ENCODE measurements around the gene TEN1. TPM values are rescaled to one million over a fixed set of nuclear protein-coding genes. Genes with fewer than 3 reads are reported as not detected.

TEN1 gene
- total and polyA plus RNA-seq, 2 of the 13 experiments (the other 11 are each of a cell fraction or from before 2014, with no cell fraction given): 18.0 to 21.3 TPM

- peak; percentile 42; the same call in 1 of the 2 replicates for TF ChIP-seq ZNF609 (CRISPR knock-in tag; IDR thresholded peaks at IDR 0.05; ENCODE audit: borderline replicate concordance)
- no peak for TF ChIP-seq MBD4 (IDR thresholded peaks at IDR 0.05; ENCODE audit: borderline replicate concordance, low read length)
- TF ChIP-seq ZNF296 (CRISPR knock-in tag; conservative IDR thresholded peaks at IDR 0.05): 0 out of 2 replicates have a peak, but pooled peaks have one; percentile 11
- no peak for TF ChIP-seq E2F2 (CRISPR knock-in tag; IDR thresholded peaks at IDR 0.05; ENCODE audit: borderline replicate concordance)
- peak; percentile 57; the same call in 1 of the 2 replicates for TF ChIP-seq ZNF543 (CRISPR knock-in tag; IDR thresholded peaks at IDR 0.05)
- peak; percentile 38; the same call in 1 of the 2 replicates for TF ChIP-seq AKAP8 (CRISPR knock-in tag; IDR thresholded peaks at IDR 0.05)
- no peak for TF ChIP-seq ATF7 (IDR thresholded peaks at IDR 0.05)
- peak; percentile 59; the same call in 1 of the 2 replicates for TF ChIP-seq ATF7 (CRISPR knock-in tag; IDR thresholded peaks at IDR 0.05)
- TF ChIP-seq NFKB2 (CRISPR knock-in tag; IDR thresholded peaks at IDR 0.05; ENCODE audit: borderline replicate concordance): peak; percentile 65; the same call in 1 of the 2 replicates
- TF ChIP-seq PHF8 (CRISPR knock-in tag; IDR thresholded peaks at IDR 0.05): peak; percentile 76; the same call in 1 of the 2 replicates
- peak; percentile 66 for TF ChIP-seq ZNF605 (CRISPR knock-in tag; IDR thresholded peaks at IDR 0.05)
- 0 out of 2 replicates have a peak, but pooled peaks have one; percentile 31 for TF ChIP-seq LCORL (IDR thresholded peaks at IDR 0.05)
- no peak; the same call in none of the 2 replicates for TF ChIP-seq LCORL (CRISPR knock-in tag; IDR thresholded peaks at IDR 0.05)
- TF ChIP-seq SAFB2 (CRISPR knock-in tag; IDR thresholded peaks at IDR 0.05; ENCODE audit: borderline replicate concordance, low read depth): 0 out of 2 replicates have a peak, but pooled peaks have one; percentile 17
- TF ChIP-seq ZMYM4 (CRISPR knock-in tag; IDR thresholded peaks at IDR 0.05): 0 out of 2 replicates have a peak, but pooled peaks have one; percentile 19
- no peak; the same call in 1 of the 2 replicates for TF ChIP-seq ZNF160 (CRISPR knock-in tag; IDR thresholded peaks at IDR 0.05)
- TF ChIP-seq ZNF547 (CRISPR knock-in tag; IDR thresholded peaks at IDR 0.05): peak; percentile 31
- TF ChIP-seq ZNF563 (CRISPR knock-in tag; IDR thresholded peaks at IDR 0.05): peak; percentile 82; the same call in 1 of the 2 replicates
- peak; percentile 10; the same call in 1 of the 2 replicates for TF ChIP-seq THRA (CRISPR knock-in tag; IDR thresholded peaks at IDR 0.05; ENCODE audit: borderline replicate concordance)
- 0 out of 2 replicates have a peak, but pooled peaks have one; percentile 35 for TF ChIP-seq AHR (CRISPR knock-in tag; IDR thresholded peaks at IDR 0.05)
- TF ChIP-seq KMT2B (CRISPR knock-in tag; IDR thresholded peaks at IDR 0.05): peak; percentile 20; the same call in 1 of the 2 replicates
- TF ChIP-seq SP1 (IDR thresholded peaks at IDR 0.05): no peak
- TF ChIP-seq SP1 (CRISPR knock-in tag; IDR thresholded peaks at IDR 0.05): peak; percentile 77
These were observed 48.3 kb downstream of the TEN1 start, which contains the start of gene EVPL (continued) for GRCh38 chr17:76027159-76027839.

Data from HepG2 (cell line).